GM18858 (cell line): Measurements from ENCODE around the gene CCM2.
"Not testable (repeated sequence)": the region's sequence is repeated elsewhere in the genome, so short reads cannot be mapped to it uniquely, and the experiment has no call there.

Experiments
- ATAC-seq: cut with Tn5 transposase; IDR thresholded peaks from one replicate; pipeline ENCODE4 v1.9.1; 2021; ENCODE audit not compliant: unreplicated experiment

CCM2 gene

GRCh38 chr7:45098983-45099839 is 99.2 kb downstream of the CCM2 start:
- ATAC-seq: no peak

DNA sequence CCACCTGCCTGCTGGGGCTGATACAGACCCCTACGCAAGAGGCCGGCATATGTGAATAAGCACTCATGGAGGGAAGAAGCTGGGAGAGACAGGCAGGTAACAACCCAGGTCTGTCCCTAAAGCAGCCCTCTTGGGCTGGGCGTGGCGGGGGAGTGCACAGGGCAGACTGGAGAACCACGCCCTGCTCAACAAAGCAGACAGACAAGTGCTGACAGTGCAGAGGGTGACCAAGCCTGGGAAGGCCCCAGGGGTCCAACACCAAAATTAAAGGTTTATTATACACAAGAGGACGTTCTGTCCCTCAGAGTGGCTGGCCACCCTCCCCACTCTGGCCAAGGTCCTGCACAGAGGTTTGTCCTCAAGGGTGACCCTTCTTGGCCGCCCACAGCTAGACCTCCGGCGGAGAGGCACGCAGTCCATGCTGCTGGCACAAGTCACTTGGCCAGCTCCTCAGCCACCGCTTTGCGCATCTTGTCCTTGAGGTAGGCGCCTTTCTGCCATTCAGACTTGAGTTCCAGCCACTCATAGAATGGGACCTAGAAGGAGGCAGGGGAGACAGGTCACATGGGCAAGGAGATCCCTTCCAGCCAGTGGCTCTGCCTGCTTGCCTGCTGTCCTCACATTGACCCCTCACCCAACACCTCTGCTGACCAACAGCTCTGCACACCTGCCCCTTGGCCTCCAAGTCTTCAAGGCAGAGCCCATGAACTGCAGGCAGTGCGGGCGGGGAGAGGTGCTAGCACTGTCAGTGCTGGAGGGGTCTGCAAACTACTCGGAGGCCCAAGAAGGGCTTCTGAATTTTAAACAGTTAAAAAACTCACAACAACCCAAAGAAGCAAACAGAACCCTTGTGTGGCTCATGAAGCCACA is 100.1 kb downstream of the CCM2 start:
- no peak for ATAC-seq

DNA sequence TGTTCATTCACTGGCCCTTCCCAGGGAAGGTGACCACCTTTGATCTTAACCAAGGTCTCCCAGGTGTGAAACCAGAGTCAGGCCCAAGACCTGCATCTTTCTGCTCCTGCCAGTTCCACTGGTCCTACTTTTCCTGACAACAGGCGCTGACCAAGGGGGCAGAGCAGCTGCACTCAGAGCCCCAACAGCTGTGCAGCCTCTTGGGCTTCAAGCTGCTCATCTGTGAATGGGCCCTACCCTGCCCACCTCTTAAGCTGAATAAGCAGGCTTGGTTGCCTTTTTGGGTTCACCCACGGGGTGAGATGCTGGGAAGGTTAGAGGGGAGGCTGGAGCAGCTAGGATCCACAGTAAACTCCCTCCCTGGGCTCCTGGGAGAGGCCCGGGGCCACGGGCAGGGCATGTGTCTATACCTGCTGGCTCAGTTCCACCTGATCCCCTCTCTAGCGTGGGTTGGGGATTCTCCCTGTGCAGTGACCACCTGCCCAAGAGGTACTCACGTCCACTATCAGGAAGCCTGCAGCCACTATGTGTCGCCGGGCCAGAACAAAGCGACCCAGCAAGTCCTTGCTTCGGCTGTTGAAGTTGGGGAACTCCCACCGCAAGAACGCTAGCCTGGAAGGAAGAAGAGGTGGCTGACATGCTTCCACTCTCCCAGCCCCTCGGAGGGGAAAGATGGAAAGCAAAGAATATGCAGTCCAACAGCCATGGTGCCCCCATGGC is 100.9 kb downstream of the CCM2 start:
- ATAC-seq: no peak

GRCh38 chr7:45101748-45102147 is 101.7 kb downstream of the CCM2 start:
- ATAC-seq: no peak

DNA sequence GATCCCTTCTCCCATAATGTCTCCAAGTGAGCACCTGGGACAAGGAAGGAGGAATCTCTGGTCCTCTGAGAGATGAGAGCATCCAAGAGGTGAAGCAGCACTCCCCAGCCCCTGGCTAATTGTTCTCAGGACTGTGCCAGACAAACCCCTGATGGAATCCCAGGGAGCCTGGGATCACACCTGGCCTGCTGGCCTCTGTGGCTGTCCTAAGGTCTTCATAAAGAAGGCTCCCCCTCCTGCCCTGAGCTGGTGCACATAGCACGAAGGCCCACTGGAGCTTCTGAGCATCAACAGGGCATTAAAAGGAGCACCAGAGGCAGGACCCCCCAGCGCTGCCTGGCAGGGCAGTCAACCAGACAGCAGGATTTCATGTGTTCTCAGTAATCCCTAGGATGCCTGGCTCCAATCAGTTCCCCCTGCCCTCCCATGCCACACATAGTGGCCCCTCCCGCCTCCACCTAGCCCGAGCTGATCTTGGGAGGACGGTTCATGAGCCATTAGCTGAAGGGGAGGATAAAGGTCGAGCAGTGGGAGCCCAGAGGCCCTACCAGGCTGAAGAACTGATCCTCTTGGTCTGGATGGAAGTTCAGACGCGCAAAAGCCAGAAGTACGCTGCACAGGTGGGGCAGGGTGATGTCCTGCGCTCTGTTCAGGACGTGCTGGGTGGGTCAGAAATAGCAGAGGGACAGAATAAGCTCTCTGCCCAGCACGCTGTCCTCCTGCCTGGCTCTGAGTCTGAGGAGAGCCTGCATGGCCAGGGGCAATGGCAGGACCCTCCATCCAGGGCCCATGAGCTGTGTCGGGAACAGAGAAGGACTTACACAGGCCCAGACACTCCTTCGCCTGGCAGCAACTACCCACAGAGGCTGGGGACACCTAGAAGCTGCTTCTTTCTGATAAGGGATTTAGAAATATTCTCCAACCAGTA is 103.0 kb downstream of the CCM2 start:
- ATAC-seq: no peak

DNA sequence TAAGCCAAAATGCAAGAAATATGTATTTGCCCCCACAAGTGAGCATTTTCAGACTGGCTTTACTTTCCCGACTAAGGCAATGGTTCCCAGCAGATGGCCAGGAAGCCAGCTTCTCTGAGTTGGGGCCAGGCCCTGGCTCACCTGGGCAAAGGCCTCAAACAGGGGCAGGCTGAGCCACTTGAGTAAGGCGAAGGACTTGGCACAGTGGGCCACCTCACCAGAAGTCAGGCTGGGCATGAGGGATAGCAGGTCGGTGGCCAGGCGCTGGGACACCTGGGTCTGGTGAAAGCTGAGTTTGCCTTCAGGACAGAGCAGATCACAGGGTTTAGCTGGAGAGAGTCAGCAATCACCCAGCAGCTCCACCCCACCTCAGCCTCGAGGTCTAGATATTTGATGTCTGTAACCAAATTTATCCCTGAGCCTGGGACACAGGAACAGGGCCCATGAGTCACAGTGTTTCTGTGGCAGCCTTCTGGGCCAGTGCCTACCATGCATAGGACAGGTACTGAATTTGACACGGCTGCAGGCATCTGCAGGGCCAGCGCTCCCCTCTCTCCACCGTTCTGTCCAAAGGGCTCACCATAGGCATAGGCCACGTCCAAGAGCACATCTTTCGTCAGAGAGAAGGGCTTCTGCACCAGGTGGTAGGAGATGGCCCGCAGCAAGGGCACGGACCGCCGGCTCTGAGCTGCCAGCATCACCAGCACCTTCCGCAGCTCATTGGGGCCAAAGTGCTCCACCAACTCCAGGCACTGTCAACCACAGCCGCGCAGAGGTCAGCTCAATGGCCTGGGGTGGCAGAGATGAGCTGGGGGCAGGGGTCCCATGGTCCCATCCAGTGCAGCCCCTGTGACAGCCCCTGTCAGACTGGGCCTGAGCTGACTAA is 104.2 kb downstream of the CCM2 start:
- ATAC-seq: no peak

DNA sequence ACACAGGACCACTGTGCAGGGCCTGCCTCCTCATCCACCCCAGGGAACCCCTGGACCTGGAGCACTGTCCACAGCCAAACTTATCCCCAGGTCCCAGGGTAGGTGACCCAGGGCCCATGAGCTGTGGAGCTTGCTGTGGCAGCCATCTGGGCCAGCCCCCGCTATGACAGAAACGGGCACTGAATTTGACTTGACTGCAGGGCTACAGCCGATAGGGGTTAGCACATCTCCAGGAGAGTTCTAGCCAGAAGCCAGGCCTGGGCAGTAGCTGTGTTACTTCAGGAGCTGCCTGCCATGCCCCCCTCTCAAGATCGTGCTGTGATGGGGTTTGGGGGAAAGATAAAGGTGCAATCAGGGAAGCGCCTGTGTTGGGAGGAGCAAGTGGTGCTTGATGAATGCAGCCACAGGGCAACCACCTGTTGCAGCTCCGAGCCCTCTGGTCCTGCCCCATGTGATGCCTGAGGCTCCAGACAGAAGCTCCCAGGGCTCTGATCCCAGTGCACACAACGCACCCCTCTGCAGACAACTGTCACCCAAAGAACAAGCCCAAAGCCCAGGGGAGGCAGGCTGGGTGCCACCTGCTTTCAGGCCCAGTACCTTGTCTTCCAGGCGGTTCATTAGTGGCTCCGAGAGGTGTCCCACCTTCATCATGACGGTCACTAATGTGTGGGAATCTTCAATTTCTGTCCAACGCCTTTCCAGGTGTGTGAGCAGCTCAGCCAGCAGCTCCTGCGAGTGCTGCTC is 105.0 kb downstream of the CCM2 start:
- ATAC-seq: no peak

DNA sequence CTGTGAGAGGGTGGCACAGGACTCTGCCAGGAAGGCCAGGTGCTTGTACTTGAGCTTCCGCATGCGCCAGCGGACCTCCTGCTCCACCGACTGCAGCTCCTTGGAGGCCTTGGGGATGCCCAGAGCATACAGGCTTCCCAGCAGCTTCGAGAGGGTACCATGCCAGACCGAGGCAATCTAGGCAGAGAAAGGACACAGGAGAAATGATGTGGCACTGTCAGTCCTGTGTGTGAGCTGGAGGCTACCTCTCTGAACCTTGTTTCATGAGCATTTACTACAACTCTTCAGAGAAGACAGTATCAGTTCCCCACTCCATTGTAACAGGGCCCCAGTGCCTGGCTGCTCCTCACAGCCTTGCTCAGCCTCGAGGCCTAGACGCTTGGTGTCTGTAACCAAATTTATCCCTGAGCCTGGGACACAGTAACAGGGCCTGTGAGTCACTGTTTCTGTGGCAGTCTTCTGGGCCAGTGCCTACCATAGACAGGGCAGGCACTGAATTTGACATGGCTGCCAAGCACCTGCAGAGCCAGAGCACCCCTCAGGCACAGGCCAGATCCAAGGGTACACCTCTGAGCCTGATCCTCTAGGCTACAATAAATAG is 105.7 kb downstream of the CCM2 start:
- ATAC-seq: no peak

DNA sequence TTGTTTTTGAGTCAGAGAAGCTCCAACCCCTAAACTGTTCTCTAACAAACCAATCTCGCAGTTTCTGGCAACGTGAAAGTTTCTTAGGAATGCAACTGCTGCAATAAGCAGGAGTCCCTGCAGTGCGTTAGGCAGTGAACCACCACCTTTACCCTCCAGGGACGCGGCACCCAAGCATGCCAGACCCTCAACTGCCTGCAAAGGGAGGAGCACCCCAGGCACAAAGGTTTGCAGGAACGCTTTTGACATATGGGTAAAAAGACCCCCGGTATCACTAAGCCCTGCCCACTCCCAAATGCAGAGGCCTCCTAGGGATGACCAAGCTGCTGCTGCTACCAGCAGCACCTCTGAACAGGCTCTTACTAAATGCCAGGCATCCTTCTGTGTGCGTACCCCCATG is 106.8 kb downstream of the CCM2 start:
- ATAC-seq: no peak

DNA sequence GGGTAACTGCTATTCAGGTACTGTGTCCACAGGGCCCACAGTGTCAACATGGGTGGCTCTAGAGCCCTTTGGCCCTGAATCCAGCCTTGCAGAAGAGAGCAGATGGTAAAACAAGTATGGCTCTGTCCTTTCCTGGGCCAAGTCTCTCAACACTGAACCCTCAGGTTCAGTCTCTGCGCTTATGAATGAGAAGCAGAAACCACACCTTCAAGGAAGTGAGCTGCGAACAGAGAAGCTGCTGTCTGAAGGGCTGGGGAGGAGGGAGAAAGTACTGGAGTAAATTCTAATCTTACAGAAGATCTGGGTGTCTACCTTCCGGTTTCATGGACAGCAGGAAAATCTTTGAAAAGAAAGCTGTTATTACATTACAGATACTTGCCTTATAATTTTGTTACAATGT is 107.4 kb downstream of the CCM2 start:
- no peak for ATAC-seq

DNA sequence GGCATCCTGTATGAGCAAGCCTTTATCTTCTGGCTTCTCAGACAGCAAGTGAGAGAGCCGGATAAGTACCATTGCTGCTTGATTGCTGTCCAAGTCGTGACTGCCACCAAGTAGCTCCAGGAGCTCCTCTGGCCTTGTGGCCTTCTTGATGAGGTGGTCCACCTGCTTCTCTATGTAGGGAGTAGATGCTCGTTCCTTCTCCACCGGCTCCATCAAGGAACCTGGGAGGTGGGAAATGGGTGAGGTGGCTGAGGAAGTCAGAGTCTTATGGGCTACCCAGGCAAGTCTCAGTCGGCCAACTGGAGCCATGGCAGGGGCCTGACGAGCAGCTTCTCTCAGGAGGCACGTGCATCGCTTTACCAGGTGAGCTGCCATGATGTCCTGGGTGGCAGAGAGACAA is 108.9 kb downstream of the CCM2 start:
- ATAC-seq: no peak

- ATAC-seq: peak; percentile 88
Measured at GRCh38 chr7:45111298-45112223, 111.6 kb downstream of the CCM2 start, which contains the start of gene TBRG4. TBRG4 (minus strand) TSS chr7:45111697; CDS start chr7:45109237, 2,460 bp downstream.

DNA sequence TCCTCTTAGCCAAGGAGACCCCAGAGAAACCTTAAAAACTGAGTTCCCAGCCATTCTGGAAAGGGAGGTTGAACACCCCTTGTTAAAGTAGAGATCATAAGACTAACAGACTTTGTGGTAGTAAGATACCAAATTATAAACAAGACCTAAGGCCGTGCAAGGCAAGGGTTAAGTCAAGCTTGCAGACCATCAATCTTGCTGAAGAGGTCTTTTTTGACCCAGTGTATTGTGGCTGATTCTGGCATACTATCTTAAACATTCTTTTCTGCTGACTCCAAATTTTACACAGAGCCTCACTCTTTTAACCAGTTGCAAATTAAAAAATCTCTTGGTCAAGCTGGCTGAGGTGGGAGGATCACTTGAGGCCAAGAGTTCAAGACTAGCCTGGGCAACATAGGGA is 112.6 kb downstream of the CCM2 start:
- ATAC-seq: no peak

DNA sequence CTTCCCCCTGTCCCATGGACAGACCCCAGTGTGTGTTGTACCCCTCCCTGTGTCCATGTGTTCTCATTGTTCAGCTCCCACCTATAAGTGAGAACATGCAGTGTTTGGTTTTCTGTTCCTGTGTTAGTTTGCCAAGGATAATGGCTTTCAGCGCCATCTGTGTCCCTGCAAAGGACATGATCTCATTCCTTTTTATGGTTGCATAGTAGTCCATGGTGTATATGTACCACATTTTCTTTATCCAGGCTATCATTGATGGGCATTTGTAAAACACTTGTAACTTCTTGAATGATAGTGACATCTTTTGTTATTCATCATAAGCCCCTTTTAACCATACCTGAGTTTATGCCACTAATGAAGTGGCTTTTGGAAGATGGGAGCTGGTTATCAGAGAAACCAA is 114.3 kb downstream of the CCM2 start:
- not testable (repeated sequence) for ATAC-seq

DNA sequence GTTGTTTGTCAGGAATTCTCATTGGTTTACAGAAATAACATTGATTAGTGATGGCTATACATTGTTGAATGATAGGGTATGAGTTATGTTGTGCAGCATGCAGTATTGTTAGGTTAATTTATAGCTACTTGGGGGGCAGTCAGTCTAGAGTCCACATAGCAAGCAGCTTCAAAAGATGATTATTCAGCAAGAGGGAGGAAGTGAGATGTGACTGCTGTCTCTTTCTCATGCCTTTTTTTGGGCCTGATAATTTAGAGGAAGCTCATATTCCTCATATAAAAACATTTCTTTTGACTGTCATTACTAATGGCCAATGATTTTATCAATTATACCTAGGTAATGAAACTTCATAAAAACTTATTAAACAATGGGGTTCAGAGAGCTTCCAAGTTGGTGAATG is 114.9 kb downstream of the CCM2 start:
- no peak for ATAC-seq

DNA sequence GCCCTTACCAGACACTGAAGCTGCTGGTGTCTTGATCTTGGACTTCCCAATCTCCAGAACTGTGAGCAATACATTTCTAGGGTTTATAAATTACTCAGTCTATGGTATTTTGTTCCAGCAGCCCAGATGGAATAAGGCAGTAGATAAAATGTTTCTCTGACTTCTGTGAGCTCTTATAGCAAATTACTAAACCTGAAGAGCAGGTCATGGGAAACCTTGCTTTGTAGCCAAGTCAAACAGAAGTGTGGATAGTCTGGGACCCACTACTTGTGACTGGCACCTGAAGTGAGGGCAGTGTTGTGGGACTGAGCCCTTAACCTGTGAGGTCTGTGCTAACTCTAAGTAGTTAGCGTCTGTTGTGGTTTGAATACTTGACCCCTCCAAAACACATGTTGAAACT is 116.0 kb downstream of the CCM2 start:
- no peak for ATAC-seq

GRCh38 chr7:45117582-45117981 is 117.6 kb downstream of the CCM2 start:
- ATAC-seq: no peak
